ENCODE data around the gene ZDHHC11. TPM values are rescaled to one million over a fixed set of nuclear protein-coding genes. Genes with fewer than 3 reads are reported as not detected.
"Not testable (repeated sequence)": the region's sequence is repeated elsewhere in the genome, so short reads cannot be mapped to it uniquely, and the experiment has no call there.

ZDHHC11 gene
- total and polyA plus RNA-seq, 2 of the 4 experiments (the other 2 are of a cell fraction) = 0.36 to 1.6 TPM

GRCh38 chr5:770585-770984, 80.2 kb downstream of the ZDHHC11 start:
- H2AK5ac ChIP-seq (ENCODE audit: low read depth, low read length); H4K5ac ChIP-seq (ENCODE audit: low read depth, low read length); intact Hi-C loops (cut with micrococcal nuclease); ATAC-seq (ENCODE audit: low read depth); H3K9me3 ChIP-seq (ENCODE audit: control insufficient read depth, insufficient read depth, low read length); H3K23ac ChIP-seq (ENCODE audit: low read depth, low read length); dilution Hi-C loops (cut with HindIII; ENCODE audit: low sequenced_read_pairs, unreplicated experiment); H3K14ac ChIP-seq (replicated peaks; ENCODE audit: low read depth, low read length); H3K18ac ChIP-seq (ENCODE audit: low read depth, low read length); H4K20me1 ChIP-seq (ENCODE audit: insufficient read depth, low read length); H3K9me1 ChIP-seq (ENCODE audit: insufficient read depth, low read length); DNase-seq; H3K27ac ChIP-seq (ENCODE audit: insufficient read depth, low read length); H3K4me2 ChIP-seq (ENCODE audit: low read depth, low read length); H2BK120ac ChIP-seq (ENCODE audit: low read depth, low read length); H2BK15ac ChIP-seq (ENCODE audit: low read depth, low read length); H2AFZ ChIP-seq (replicated peaks; ENCODE audit: low read length, poor library complexity); H2AK9ac ChIP-seq (replicated peaks; ENCODE audit: low read depth, low read length, poor library complexity); H3K4ac ChIP-seq (ENCODE audit: low read depth, low read length); H3K79me1 ChIP-seq (ENCODE audit: low read depth in 1 of 2, low read length in 2 of 2); H4K8ac ChIP-seq (ENCODE audit: low read depth in 2 of 2, low read length in 2 of 2); H4K91ac ChIP-seq (ENCODE audit: insufficient read depth, low read depth, low read length); POLR2A ChIA-PET (ENCODE audit: unreplicated experiment); H3K27me3 ChIP-seq (ENCODE audit: control insufficient read depth, insufficient read depth, low read length); H3K4me1 ChIP-seq (ENCODE audit: control insufficient read depth, insufficient read depth, low read length); BruUV-seq (replicated peaks); H2BK20ac ChIP-seq (ENCODE audit: low read depth, low read length); H3K36me3 ChIP-seq (ENCODE audit: control insufficient read depth, insufficient read depth, low read length); H3K56ac ChIP-seq (ENCODE audit: extremely low read depth, insufficient read depth, low read length); H3K4me3 ChIP-seq (ENCODE audit: insufficient read depth, low read depth, low read length); CTCF ChIA-PET; H2BK5ac ChIP-seq (ENCODE audit: low read depth, low read length, poor library complexity, severe bottlenecking); H3K9ac ChIP-seq (ENCODE audit: low read depth, low read length): not testable (repeated sequence)
- in situ Hi-C loops (cut with MboI; ENCODE audit: low sequenced_read_pairs) = loop anchor here (10.0 kb wide), 1 partner anchor 86 kb away; no protein-coding TSS in a partner anchor
- WGBS, 2 experiments (ENCODE audit: extremely low coverage in 2 of 2, insufficient read length in 1 of 2) = 67% methylated on average over 1 of the region's 10 CpGs; no CpG with 5 or more reads in 1 of the 2 experiments

DNA sequence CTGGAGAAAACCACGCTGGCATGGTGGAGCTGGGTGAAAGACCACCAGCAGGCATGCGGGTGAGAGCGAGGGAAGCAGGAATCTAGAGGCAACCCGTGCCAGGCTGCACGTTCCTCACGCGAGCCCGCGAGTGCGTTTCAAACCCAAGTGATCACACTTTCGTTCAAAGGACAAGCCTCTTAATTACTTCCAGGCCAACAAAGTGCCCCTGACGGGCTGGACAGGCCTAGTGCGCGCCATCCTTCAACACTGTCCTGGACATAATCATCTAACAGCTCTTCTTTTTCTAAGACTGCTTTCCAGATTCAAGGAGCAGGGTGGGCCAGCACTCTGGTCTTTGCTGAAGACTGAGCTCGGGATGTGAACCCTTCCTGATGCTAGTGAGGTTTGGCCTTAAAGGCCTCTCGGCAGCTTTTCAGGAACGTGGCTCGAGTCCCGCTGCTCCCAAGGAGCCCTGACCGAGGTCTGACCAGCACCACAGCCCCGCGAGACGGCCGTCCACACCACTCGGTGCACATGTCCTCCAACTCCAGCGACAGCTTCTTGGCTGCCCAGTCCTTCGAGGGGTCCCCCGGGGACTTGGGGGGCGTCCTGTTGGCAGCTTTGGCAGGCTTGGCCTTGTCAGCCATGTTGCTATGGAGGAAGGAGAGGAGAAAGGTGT, 81.2 kb downstream of the ZDHHC11 start:
- WGBS, 2 experiments (ENCODE audit: extremely low coverage in 2 of 2, insufficient read length in 1 of 2) = 71% methylated on average over 16 of the region's 29 CpGs; no CpG with 5 or more reads in 1 of the 2 experiments
- H3K23ac ChIP-seq (ENCODE audit: low read depth, low read length); intact Hi-C loops (cut with micrococcal nuclease); H3K9me3 ChIP-seq (ENCODE audit: control insufficient read depth, insufficient read depth, low read length); H3K4me3 ChIP-seq (ENCODE audit: insufficient read depth, low read depth, low read length); H4K91ac ChIP-seq (ENCODE audit: insufficient read depth, low read depth, low read length); H4K8ac ChIP-seq (ENCODE audit: low read depth in 2 of 2, low read length in 2 of 2); dilution Hi-C loops (cut with HindIII; ENCODE audit: low sequenced_read_pairs, unreplicated experiment); H3K27me3 ChIP-seq (ENCODE audit: control insufficient read depth, insufficient read depth, low read length); POLR2A ChIA-PET (ENCODE audit: unreplicated experiment); H2AK5ac ChIP-seq (ENCODE audit: low read depth, low read length); H2AFZ ChIP-seq (replicated peaks; ENCODE audit: low read length, poor library complexity); H3K36me3 ChIP-seq (ENCODE audit: control insufficient read depth, insufficient read depth, low read length); H3K56ac ChIP-seq (ENCODE audit: extremely low read depth, insufficient read depth, low read length); H3K9ac ChIP-seq (ENCODE audit: low read depth, low read length); H2BK120ac ChIP-seq (ENCODE audit: low read depth, low read length); CTCF ChIA-PET; DNase-seq; H3K27ac ChIP-seq (ENCODE audit: insufficient read depth, low read length); H3K79me1 ChIP-seq (ENCODE audit: low read depth in 1 of 2, low read length in 2 of 2); H3K9me1 ChIP-seq (ENCODE audit: insufficient read depth, low read length); H3K14ac ChIP-seq (replicated peaks; ENCODE audit: low read depth, low read length); BruUV-seq (replicated peaks); H2BK15ac ChIP-seq (ENCODE audit: low read depth, low read length); H3K4me2 ChIP-seq (ENCODE audit: low read depth, low read length); H2AK9ac ChIP-seq (replicated peaks; ENCODE audit: low read depth, low read length, poor library complexity); H2BK20ac ChIP-seq (ENCODE audit: low read depth, low read length); H3K18ac ChIP-seq (ENCODE audit: low read depth, low read length); H4K5ac ChIP-seq (ENCODE audit: low read depth, low read length); ATAC-seq (ENCODE audit: low read depth); H3K4ac ChIP-seq (ENCODE audit: low read depth, low read length); H4K20me1 ChIP-seq (ENCODE audit: insufficient read depth, low read length); H2BK5ac ChIP-seq (ENCODE audit: low read depth, low read length, poor library complexity, severe bottlenecking); H3K4me1 ChIP-seq (ENCODE audit: control insufficient read depth, insufficient read depth, low read length): not testable (repeated sequence)
- in situ Hi-C loops (cut with MboI; ENCODE audit: low sequenced_read_pairs) = loop anchor here (10.0 kb wide), 1 partner anchor 85 kb away; no protein-coding TSS in a partner anchor
